Ovary (tissue), 9 donors: ENCODE results near the gene DSCAM. TPM values are rescaled to one million over a fixed set of nuclear protein-coding genes. Genes with fewer than 3 reads are reported as not detected.

ENCODE experiments used
- DNase-seq, 5 donors: peaks; one replicate each; pipeline ENCODE4 v3.0.0-alpha.2; 2019 to 2020
- H3K27ac ChIP-seq, 2 donors: fragments of 200-600 bp; one replicate each; pipeline versions ENCODE4 v1.5.1 to v1.8.0; 2019 to 2022
- H3K27me3 ChIP-seq: fragments of 200-600 bp; one replicate; pipeline ENCODE4 v1.8.0; 2022
- H3K36me3 ChIP-seq: fragments of 200-600 bp; sonication (generic); one replicate; pipeline ENCODE4 v1.5.1; 2019
- H3K4me1 ChIP-seq: one replicate; pipeline ENCODE4 v1.8.1; 2013; ENCODE audit warnings: mild to moderate bottlenecking, moderate library complexity; ENCODE audit not compliant: insufficient read depth
- H3K4me3 ChIP-seq: fragments of 200-600 bp; sonication (generic); one replicate; pipeline ENCODE4 v1.5.1; 2017
- H3K9me3 ChIP-seq, 2 donors: fragments of 200-600 bp in 1 of 2; sonication (generic) in 1 of 2; one replicate each; pipeline versions ENCODE4 v1.5.1 to v1.8.1; 2013 to 2019; ENCODE audit warnings: mild to moderate bottlenecking in 1 of 2, moderate library complexity in 1 of 2
- CTCF ChIP-seq, 3 donors: fragments of 450-650 bp in 2 of 3; fragments of 200-600 bp in 1 of 3; IDR thresholded peaks; one replicate each; pipeline versions ENCODE4 v1.5.1 to v1.8.0; 2016 to 2022; ENCODE audit warnings: antibody characterized with exemption in 3 of 3, mild to moderate bottlenecking in 1 of 3
- EP300 ChIP-seq: sonication (generic); formaldehyde crosslinking; IDR thresholded peaks from one replicate; pipeline ENCODE4 v1.6.1; 2017; ENCODE audit warnings: antibody characterized with exemption
- POLR2A ChIP-seq: fragments of 450-650 bp; IDR thresholded peaks from one replicate; pipeline ENCODE4 v1.6.1; 2017; ENCODE audit warnings: antibody characterized with exemption, mild to moderate bottlenecking, moderate library complexity
- WGBS, 3 donors: extraction: QIAGEN DNeasy Blood & Tissue Kit in 1 of 3; methylation state at CpG; one replicate each; pipeline versions ENCODE4 v1.1.5 to v1.1.7; 2013 to 2017; 5-methylcytosine and 5-hydroxymethylcytosine counted together
- intact Hi-C, 4 donors: fragments of 100-400 bp; cut with DNase I; formaldehyde crosslinking; loops; one replicate each; pipeline versions ENCODE4 v1.11.0 to v1.15.1; 2022 to 2023
- polyA plus RNA-seq, 2 donors: library from polyadenylated mRNA; stranded (reverse); fragments of 200-250 nt in 1 of 2; fragments of 350-450 nt in 1 of 2; fragmentation: Illumina TruSeq in 1 of 2; extraction: RNeasy Lipid Tissue Mini Kit (QIAGEN cat#74804) in 1 of 2; gene quantifications; one replicate each; pipeline ENCODE4 v1.2.3, GENCODE V29; 2013 to 2014
- total RNA-seq, 7 donors: library from RNA; depleted of rRNA in 2 of 7; stranded (reverse); fragments of >200 nt in 2 of 7; fragmentation: NEBNext Ultra II Directional in 3 of 7; extraction: Animal tissue kit (Norgen Biotek cat#: 25700) in 3 of 7; gene quantifications; one replicate each; pipeline versions ENCODE4 v1.1.0 to v1.2.4, GENCODE V29; 2016 to 2023
- donor health status: DM: no; HTN: no; CAD: no; lungs with moderate emphysema.
- donor health status: DM: no; HTN: no; CAD: no.
- donor health status: Bipolar disorder and iron deficiency.
- donor health status: DM: yes; HTN: yes; CAD: no.
- donor health status: DM: no; HTN: no; CAD: no.
- donor health status: DM: yes; HTN: yes; CAD: no.

The DSCAM gene
- total and polyA plus RNA-seq, 9 donors, result under 0.01 to 0.12 (median 0.04) TPM; not detected in 5

- Histone ChIP-seq H3K4me1 (no peaks in the 10 kb centered on the region), H3K9me3 (no peaks in the 10 kb centered on the region), H3K27ac (no peak overlapping the region), H3K4me3 (no peak overlapping the region), H3K27me3 (no peaks in the 10 kb centered on the region), H3K36me3 (no peaks in the 10 kb centered on the region)
- WGBS, 3 donors, result 23 to 41% (median 26%) methylated on average over 4 of the region's 4 CpGs
- TF ChIP-seq CTCF (IDR thresholded peaks at IDR 0.05) (no peak), POLR2A (no peak), EP300 (no peak)
- DNase-seq, result no peak
- intact Hi-C loops, result loop anchor here in 1 of 4 donors (10.0 kb wide), 1 partner anchor 1671 kb away; no protein-coding TSS in a partner anchor
Measured at GRCh38 chr21:40563900-40564299, 283.1 kb downstream of the DSCAM start.

GRCh38 chr21:40562242-40563002, 284.5 kb downstream of the DSCAM start:
- no peaks in the 10 kb centered on the region for H3K27me3 ChIP-seq
- 77 to 82% (median 82%) methylated on average over 9 of the region's 9 CpGs for WGBS, 3 donors
- intact Hi-C loops, result loop anchor here in 1 of 4 donors (10.0 kb wide), 1 partner anchor 1672 kb away; no protein-coding TSS in a partner anchor
- TF ChIP-seq EP300, result no peak
- TF ChIP-seq POLR2A, result no peak
- no peak for TF ChIP-seq CTCF (IDR thresholded peaks at IDR 0.05)
- no peak overlapping the region for H3K4me3 ChIP-seq
- no peak for DNase-seq
- no peak overlapping the region for H3K27ac ChIP-seq
- no peaks in the 10 kb centered on the region for H3K9me3 ChIP-seq
- H3K36me3 ChIP-seq, result no peaks in the 10 kb centered on the region
- no peaks in the 10 kb centered on the region for H3K4me1 ChIP-seq

DNA sequence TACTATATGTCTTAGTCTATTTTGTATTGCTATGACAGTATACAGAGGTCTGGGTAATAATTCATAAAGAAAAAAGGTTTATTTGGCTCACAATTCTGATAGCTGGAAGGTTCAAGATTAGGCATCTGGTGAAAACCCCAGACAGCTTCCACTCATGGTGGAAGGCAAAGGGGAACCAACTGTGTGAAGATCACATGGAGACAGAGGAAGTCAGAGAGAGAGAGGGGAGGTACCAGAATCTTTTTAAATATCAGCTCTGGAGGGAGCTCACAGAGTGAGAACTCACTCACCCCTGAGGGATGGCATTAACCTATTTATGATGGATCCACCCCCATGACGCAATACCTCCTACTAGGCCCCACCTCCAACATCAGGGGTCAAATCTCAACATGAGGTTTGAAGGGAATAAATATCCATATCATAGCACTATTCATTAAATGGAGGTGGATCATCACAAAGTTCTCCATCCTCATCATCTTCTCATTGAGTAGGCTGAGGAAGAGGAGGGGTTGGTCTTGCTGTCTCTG, 290.5 kb downstream of the DSCAM start:
- H3K4me3 ChIP-seq, result no peak overlapping the region
- 0 to 86% (median 0%) methylated on average over 1 of the region's 1 CpG for WGBS, 3 donors
- intact Hi-C loops, result no loop called here
- no peaks in the 10 kb centered on the region for H3K4me1 ChIP-seq
- no peaks in the 10 kb centered on the region for H3K36me3 ChIP-seq
- H3K27ac ChIP-seq, result no peak overlapping the region
- H3K9me3 ChIP-seq, result no peaks in the 10 kb centered on the region
- no peak for TF ChIP-seq CTCF (IDR thresholded peaks at IDR 0.05)
- TF ChIP-seq POLR2A, result no peak
- no peak for TF ChIP-seq EP300
- no peak for DNase-seq
- H3K27me3 ChIP-seq, result no peaks in the 10 kb centered on the region

DNA sequence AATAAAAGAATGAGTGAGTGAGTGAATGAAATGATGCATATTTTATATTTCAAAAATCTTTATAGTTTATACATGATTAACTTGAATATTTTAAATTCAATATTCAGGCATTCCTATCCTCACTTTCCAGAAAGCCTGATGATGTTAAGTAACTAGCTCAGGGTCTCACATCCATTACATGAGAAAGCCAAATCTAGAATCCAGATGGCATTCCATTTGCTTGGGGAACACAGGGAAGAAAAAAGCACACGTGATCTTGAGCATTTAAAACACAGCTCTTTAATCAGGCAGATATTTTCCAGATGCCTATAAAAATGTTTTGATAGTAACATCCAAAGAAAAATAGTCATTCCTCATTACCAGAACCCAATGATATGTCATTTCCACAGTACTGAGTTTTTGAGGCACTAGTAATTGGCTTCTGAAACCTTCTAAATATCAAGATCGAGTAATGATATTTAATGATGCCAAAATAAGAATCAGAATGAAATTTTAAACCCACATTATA, 291.9 kb downstream of the DSCAM start:
- intact Hi-C loops, result no loop called here
- WGBS, 3 donors, result 45 to 57% (median 46%) methylated on average over 2 of the region's 2 CpGs
- no peak for TF ChIP-seq CTCF (IDR thresholded peaks at IDR 0.05)
- no peak for TF ChIP-seq POLR2A
- no peak for TF ChIP-seq EP300

More for the DNA sequence above, 291.9 kb downstream of the DSCAM start:
- Histone ChIP-seq H3K9me3 (no peaks in the 10 kb centered on the region), H3K36me3 (no peaks in the 10 kb centered on the region), H3K4me3 (no peak overlapping the region), H3K27ac (no peak overlapping the region), H3K27me3 (no peaks in the 10 kb centered on the region), H3K4me1 (no peaks in the 10 kb centered on the region)
- DNase-seq, result no peak
